GM12878 (cell line): ENCODE data around the gene DBN1. TPM values are rescaled to one million over a fixed set of nuclear protein-coding genes. Genes with fewer than 3 reads are reported as not detected.

Source experiments
- ATAC-seq: fragments of 200-7000 bp; cut with Tn5 transposase; 3 replicates; pipeline ENCODE4 v1.9.1; 2020; ENCODE audit warnings: mild to moderate bottlenecking, moderate library complexity
- BruUV-seq: library from RNA; stranded (reverse); fragments of 400-500 nt; replicated peaks from 2 replicates; lab custom pipeline; 2021; lab: Mats Ljungman, UMichigan
- CTCF ChIA-PET: fragments of 300-600 bp; sonication (Branson Sonifier 250); formaldehyde crosslinking; extraction: SDS; loops from one replicate; lab custom pipeline; 2021; ENCODE audit warnings: inconsistent platforms; lab: Yijun Ruan, JAX
- POLR2A ChIA-PET: fragments of 350-600 bp; formaldehyde crosslinking; extraction: SDS; loops from one replicate; lab custom pipeline; 2021; ENCODE audit warnings: inconsistent platforms; lab: Charles Lee
- RAD21 ChIA-PET: fragments of 300-600 bp; sonication (Branson Sonifier 250); formaldehyde crosslinking; loops from one replicate; lab custom pipeline; 2023; ENCODE audit warnings: antibody characterized with exemption; ENCODE audit not compliant: unreplicated experiment; lab: Charles Lee
- SMC1A ChIA-PET: fragments of 300-600 bp; sonication (Branson Sonifier 250); formaldehyde crosslinking; loops from one replicate; lab custom pipeline; 2023; ENCODE audit not compliant: unreplicated experiment, uncharacterized antibody; lab: Charles Lee
- DNase-seq: peaks from one replicate; pipeline ENCODE4 v3.0.0-alpha.2; 2011; ENCODE audit warnings: low read depth, low spot score
- FAIRE-seq: peaks from 3 replicates; lab custom pipeline; 2011; peaks lifted over from hg19 to GRCh38; lab: Jason Lieb, UNC
- H2AFZ ChIP-seq: 2 replicates; pipeline ENCODE4 v1.6.0; 2011; ENCODE audit warnings: low read depth, low read length, control low read depth; ENCODE audit not compliant: control insufficient read depth
- H3K27ac ChIP-seq: 2 replicates; pipeline ENCODE4 v1.5.1; 2011; ENCODE audit warnings: control low read depth; ENCODE audit not compliant: control insufficient read depth, insufficient read depth
- H3K27me3 ChIP-seq, 2 experiments: replicated peaks in 1 of 2; 2 replicates each; pipeline versions ENCODE4 v1.6.0 to v1.6.1; 2011; ENCODE audit warnings: low read length in 1 of 2; ENCODE audit not compliant: control insufficient read depth in 2 of 2, insufficient read depth in 2 of 2
- H3K36me3 ChIP-seq, 2 experiments: 2 replicates each; pipeline ENCODE4 v1.5.1; 2011; ENCODE audit warnings: low read length in 1 of 2; ENCODE audit not compliant: control insufficient read depth in 2 of 2, insufficient read depth in 2 of 2
- H3K4me1 ChIP-seq: 2 replicates; pipeline ENCODE4 v1.6.1; 2011; ENCODE audit warnings: mild to moderate bottlenecking, low read length, moderate library complexity, mixed read lengths; ENCODE audit not compliant: control insufficient read depth, insufficient read depth
- H3K4me2 ChIP-seq: 2 replicates; pipeline ENCODE4 v1.6.0; 2011; ENCODE audit warnings: control low read depth; ENCODE audit not compliant: control insufficient read depth, insufficient read depth
- H3K4me3 ChIP-seq: fragments of 200-600 bp; sonication (generic); 2 replicates; pipeline ENCODE4 v1.5.1; 2016
- H3K79me2 ChIP-seq: 2 replicates; pipeline ENCODE4 v1.6.0; 2011; ENCODE audit warnings: low read length; ENCODE audit not compliant: control insufficient read depth, insufficient read depth
- H3K9ac ChIP-seq: 2 replicates; pipeline ENCODE4 v1.8.0; 2011; ENCODE audit warnings: low read length, control low read depth, mixed read lengths; ENCODE audit not compliant: control insufficient read depth, insufficient read depth
- H3K9me3 ChIP-seq: replicated peaks from 3 replicates; pipeline ENCODE4 v1.5.1; 2011; ENCODE audit warnings: mild to moderate bottlenecking, low read length; ENCODE audit not compliant: control insufficient read depth, insufficient read depth
- H4K20me1 ChIP-seq: 2 replicates; pipeline ENCODE4 v1.6.0; 2011; ENCODE audit not compliant: control insufficient read depth, insufficient read depth
- BACH1 ChIP-seq: fragments of 450-650 bp; IDR thresholded peaks from 2 replicates; pipeline ENCODE4 v1.6.1; 2017; ENCODE audit warnings: mild to moderate bottlenecking, borderline replicate concordance
- NR2C1 ChIP-seq: fragments of 450-650 bp; IDR thresholded peaks from 2 replicates; pipeline ENCODE4 v1.6.1; 2017; ENCODE audit warnings: antibody characterized with exemption, mild to moderate bottlenecking, moderate library complexity
- NR2C2 ChIP-seq: IDR thresholded peaks from 2 replicates; pipeline ENCODE4 v1.6.1; 2011; ENCODE audit warnings: borderline replicate concordance, low read depth; ENCODE audit not compliant: control insufficient read depth, insufficient read length
- POLR2A ChIP-seq: IDR thresholded peaks from 2 replicates; pipeline ENCODE4 v1.6.1; 2011; ENCODE audit warnings: low read depth, mild to moderate bottlenecking, low read length
- POLR2AphosphoS5 ChIP-seq: IDR thresholded peaks from 2 replicates; pipeline ENCODE4 v1.6.1; 2011; ENCODE audit warnings: mild to moderate bottlenecking, low read length, inconsistent platforms
- RBBP5 ChIP-seq: fragments of 200-600 bp; sonication (generic); conservative IDR thresholded peaks from 2 replicates; pipeline ENCODE4 v1.6.1; 2016
- SIX5 ChIP-seq: IDR thresholded peaks from 2 replicates; pipeline ENCODE4 v1.6.1; 2011; ENCODE audit warnings: mild to moderate bottlenecking, low read depth, low read length, moderate library complexity; ENCODE audit not compliant: severe bottlenecking
- SMC3 ChIP-seq: IDR thresholded peaks from 2 replicates; pipeline ENCODE4 v1.6.1; 2011; ENCODE audit warnings: low read length, improper control_type of control experiment, borderline replicate concordance
- SUPT20H ChIP-seq: IDR thresholded peaks from 2 replicates; pipeline ENCODE4 v1.6.1; 2011; ENCODE audit warnings: low read depth, mild to moderate bottlenecking, low read length, moderate library complexity, borderline replicate concordance; ENCODE audit not compliant: control insufficient read depth
- ZZZ3 ChIP-seq: IDR thresholded peaks from 2 replicates; pipeline ENCODE4 v1.6.1; 2011; ENCODE audit warnings: low read depth; ENCODE audit not compliant: control insufficient read depth, insufficient read length
- WGBS: methylation state at CpG from one replicate; pipeline ENCODE4 v1.1.6; 2016; ENCODE audit warnings: low lambda C conversion rate; ENCODE audit not compliant: insufficient replicate concordance, insufficient coverage; ENCODE audit errors: missing lambda C conversion rate; 5-methylcytosine and 5-hydroxymethylcytosine counted together
- in situ Hi-C: fragments of 300-500 bp; cut with MboI; formaldehyde crosslinking; loops from 9 replicates; pipeline ENCODE4 v1.14.3; 2018; ENCODE audit warnings: mixed read lengths
- intact Hi-C: fragments of 100-400 bp; cut with micrococcal nuclease; formaldehyde crosslinking; loops from one replicate; pipeline ENCODE4 v1.14.2; 2022; ENCODE audit not compliant: unreplicated experiment
- polyA plus RNA-seq, 11 experiments: library from polyadenylated mRNA; depleted of rRNA in 4 of 11; unstranded in 6 of 11; stranded (reverse) in 5 of 11; fragments of >200 nt; fragmentation: Nextera tagmentation in 4 of 11; fragmentation: Illumina TruSeq in 1 of 11; extraction: Ambion mirVana in 4 of 11; extraction: Trizol in 1 of 11; gene quantifications; 1 replicate in 1 of 11; 2 replicates in 10 of 11; pipeline versions ENCODE4 v1.2.1 to v1.2.3, GENCODE V29; 2011 to 2016; ENCODE audit warnings: inconsistent platforms in 2 of 11, missing spikeins in 2 of 11, low read depth in 1 of 11
- total RNA-seq, 4 experiments: library from RNA; depleted of rRNA in 3 of 4; stranded (reverse); fragments of >200 nt in 3 of 4; fragmentation: Illumina TruSeq in 1 of 4; extraction: Trizol in 1 of 4; gene quantifications; 2 replicates each; pipeline versions ENCODE4 v1.2.1 to v1.2.3, GENCODE V29; 2013 to 2021
- TF ChIP-seq, protein P1 (sequence below): fragments of 450-650 bp; IDR thresholded peaks from 2 replicates; pipeline ENCODE4 v1.6.1; 2018; ENCODE audit warnings: mild to moderate bottlenecking, low read depth, moderate library complexity; ENCODE audit not compliant: partially characterized antibody
- TF ChIP-seq, protein P2 (sequence below): IDR thresholded peaks from 2 replicates; pipeline ENCODE4 v1.6.1; 2011; ENCODE audit warnings: mild to moderate bottlenecking, low read depth, low read length, moderate library complexity; ENCODE audit not compliant: insufficient replicate concordance
- TF ChIP-seq, protein P3 (sequence below): fragments of 450-650 bp; IDR thresholded peaks from 2 replicates; pipeline ENCODE4 v1.6.1; 2016; ENCODE audit warnings: mild to moderate bottlenecking
- TF ChIP-seq, protein P4 (sequence below): fragments of 150-350 bp; IDR thresholded peaks from 2 replicates; pipeline ENCODE4 v1.6.1; 2016; ENCODE audit warnings: low read depth, low read length

The DBN1 gene
- total and polyA plus RNA-seq, 10 of the 15 experiments (the other 5 are each of a cell fraction or from before 2014, with no cell fraction given), result 0.18 to 81.0 (median 27.9) TPM

DNA sequence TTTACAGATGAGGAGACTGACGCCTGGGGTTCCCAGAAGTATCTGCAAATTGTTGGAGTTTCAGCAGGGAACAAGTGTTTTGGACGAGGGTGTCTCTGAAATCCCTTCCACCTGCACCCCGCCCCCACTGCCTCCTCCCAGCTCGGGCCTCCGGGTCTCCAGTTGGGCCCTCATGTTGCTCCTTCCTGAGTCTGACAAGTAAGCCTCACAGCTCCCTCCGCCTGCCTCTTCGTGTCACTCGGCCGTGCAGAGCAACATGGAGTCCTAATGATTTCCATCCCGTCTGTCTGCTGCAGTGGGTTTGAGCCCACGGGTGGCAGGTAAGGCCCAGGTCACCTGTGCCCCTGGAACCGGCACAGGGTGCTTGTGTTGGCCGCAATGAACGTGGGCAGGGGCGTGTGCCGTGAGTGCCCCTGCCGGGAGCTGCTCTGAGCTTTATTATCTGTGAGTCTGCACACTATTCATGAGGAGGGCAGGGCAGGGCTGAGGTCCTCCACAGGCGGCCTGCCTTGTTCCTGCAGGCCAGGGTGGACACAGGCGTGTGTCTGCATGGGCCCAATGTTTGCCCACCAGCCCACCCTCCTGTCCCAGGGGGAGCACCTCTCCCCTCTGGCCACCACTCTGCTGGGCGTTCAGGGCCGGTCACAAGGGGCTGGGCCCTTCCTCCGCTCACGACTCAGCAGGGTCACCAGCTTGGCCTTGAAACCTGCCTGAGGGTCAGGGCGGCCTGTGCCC, 30.1 kb upstream of the DBN1 start:
- 87% methylated on average over 24 of the region's 24 CpGs for WGBS
- peaks cover 7 to 19% of the 10 kb centered on the region in 2 experiments; a peak in 3 of 4 replicates for H3K36me3 ChIP-seq
- H3K9ac ChIP-seq, result no peak overlapping the region
- H3K4me3 ChIP-seq, result no peak overlapping the region
- H3K27ac ChIP-seq, result no peak overlapping the region
- SMC1A ChIA-PET, result no interaction called here
- H3K4me1 ChIP-seq, result peaks cover 39% of the 10 kb centered on the region
- no peak for ATAC-seq
- CTCF ChIA-PET, result interaction anchor here (1.5 to 4.6 kb wide), 6 partner anchors 46 to 194 kb away, joined by 6 to 72 read pairs (median 39); partner anchors contain the start of gene MXD3
- H2AFZ ChIP-seq, result no peak overlapping the region
- H4K20me1 ChIP-seq, result no peaks in the 10 kb centered on the region
- in situ Hi-C loops, result no loop called here
- RAD21 ChIA-PET, result interaction anchor here (1.1 to 4.5 kb wide), 4 partner anchors 46 to 113 kb away, joined by 3 to 40 read pairs (median 24); no protein-coding TSS in a partner anchor
- no peak overlapping the region; the same call in 1 of the 2 replicates for H3K4me2 ChIP-seq
- POLR2A ChIA-PET, result interaction anchor here (0.6 to 1.3 kb wide), 5 partner anchors 31 to 76 kb away, joined by 3 to 4 read pairs (median 3); no protein-coding TSS in a partner anchor
- no peaks in the 10 kb centered on the region for H3K27me3 ChIP-seq
- no peak for TF ChIP-seq SUPT20H
- no peak for TF ChIP-seq SMC3
- no peak for TF ChIP-seq RBBP5
- peak; percentile 40; the same call in 1 of the 2 replicates for TF ChIP-seq POLR2AphosphoS5
- TF ChIP-seq POLR2A, result peak; percentile 38
- TF ChIP-seq, protein P1, sequence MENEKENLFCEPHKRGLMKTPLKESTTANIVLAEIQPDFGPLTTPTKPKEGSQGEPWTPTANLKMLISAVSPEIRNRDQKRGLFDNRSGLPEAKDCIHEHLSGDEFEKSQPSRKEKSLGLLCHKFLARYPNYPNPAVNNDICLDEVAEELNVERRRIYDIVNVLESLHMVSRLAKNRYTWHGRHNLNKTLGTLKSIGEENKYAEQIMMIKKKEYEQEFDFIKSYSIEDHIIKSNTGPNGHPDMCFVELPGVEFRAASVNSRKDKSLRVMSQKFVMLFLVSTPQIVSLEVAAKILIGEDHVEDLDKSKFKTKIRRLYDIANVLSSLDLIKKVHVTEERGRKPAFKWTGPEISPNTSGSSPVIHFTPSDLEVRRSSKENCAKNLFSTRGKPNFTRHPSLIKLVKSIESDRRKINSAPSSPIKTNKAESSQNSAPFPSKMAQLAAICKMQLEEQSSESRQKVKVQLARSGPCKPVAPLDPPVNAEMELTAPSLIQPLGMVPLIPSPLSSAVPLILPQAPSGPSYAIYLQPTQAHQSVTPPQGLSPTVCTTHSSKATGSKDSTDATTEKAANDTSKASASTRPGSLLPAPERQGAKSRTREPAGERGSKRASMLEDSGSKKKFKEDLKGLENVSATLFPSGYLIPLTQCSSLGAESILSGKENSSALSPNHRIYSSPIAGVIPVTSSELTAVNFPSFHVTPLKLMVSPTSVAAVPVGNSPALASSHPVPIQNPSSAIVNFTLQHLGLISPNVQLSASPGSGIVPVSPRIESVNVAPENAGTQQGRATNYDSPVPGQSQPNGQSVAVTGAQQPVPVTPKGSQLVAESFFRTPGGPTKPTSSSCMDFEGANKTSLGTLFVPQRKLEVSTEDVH, result peak; percentile 26
- no peak for TF ChIP-seq SIX5
- TF ChIP-seq, protein P2, sequence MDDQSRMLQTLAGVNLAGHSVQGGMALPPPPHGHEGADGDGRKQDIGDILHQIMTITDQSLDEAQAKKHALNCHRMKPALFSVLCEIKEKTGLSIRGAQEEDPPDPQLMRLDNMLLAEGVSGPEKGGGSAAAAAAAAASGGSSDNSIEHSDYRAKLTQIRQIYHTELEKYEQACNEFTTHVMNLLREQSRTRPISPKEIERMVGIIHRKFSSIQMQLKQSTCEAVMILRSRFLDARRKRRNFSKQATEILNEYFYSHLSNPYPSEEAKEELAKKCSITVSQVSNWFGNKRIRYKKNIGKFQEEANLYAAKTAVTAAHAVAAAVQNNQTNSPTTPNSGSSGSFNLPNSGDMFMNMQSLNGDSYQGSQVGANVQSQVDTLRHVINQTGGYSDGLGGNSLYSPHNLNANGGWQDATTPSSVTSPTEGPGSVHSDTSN, result no peak
- no peak for TF ChIP-seq NR2C1
- 0 out of 2 replicates have a peak, but pooled peaks have one; percentile 21 for TF ChIP-seq BACH1
- TF ChIP-seq NR2C2, result no peak
- TF ChIP-seq, protein P3, sequence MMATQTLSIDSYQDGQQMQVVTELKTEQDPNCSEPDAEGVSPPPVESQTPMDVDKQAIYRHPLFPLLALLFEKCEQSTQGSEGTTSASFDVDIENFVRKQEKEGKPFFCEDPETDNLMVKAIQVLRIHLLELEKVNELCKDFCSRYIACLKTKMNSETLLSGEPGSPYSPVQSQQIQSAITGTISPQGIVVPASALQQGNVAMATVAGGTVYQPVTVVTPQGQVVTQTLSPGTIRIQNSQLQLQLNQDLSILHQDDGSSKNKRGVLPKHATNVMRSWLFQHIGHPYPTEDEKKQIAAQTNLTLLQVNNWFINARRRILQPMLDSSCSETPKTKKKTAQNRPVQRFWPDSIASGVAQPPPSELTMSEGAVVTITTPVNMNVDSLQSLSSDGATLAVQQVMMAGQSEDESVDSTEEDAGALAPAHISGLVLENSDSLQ, result no peak
- TF ChIP-seq ZZZ3, result no peak
- TF ChIP-seq, protein P4, sequence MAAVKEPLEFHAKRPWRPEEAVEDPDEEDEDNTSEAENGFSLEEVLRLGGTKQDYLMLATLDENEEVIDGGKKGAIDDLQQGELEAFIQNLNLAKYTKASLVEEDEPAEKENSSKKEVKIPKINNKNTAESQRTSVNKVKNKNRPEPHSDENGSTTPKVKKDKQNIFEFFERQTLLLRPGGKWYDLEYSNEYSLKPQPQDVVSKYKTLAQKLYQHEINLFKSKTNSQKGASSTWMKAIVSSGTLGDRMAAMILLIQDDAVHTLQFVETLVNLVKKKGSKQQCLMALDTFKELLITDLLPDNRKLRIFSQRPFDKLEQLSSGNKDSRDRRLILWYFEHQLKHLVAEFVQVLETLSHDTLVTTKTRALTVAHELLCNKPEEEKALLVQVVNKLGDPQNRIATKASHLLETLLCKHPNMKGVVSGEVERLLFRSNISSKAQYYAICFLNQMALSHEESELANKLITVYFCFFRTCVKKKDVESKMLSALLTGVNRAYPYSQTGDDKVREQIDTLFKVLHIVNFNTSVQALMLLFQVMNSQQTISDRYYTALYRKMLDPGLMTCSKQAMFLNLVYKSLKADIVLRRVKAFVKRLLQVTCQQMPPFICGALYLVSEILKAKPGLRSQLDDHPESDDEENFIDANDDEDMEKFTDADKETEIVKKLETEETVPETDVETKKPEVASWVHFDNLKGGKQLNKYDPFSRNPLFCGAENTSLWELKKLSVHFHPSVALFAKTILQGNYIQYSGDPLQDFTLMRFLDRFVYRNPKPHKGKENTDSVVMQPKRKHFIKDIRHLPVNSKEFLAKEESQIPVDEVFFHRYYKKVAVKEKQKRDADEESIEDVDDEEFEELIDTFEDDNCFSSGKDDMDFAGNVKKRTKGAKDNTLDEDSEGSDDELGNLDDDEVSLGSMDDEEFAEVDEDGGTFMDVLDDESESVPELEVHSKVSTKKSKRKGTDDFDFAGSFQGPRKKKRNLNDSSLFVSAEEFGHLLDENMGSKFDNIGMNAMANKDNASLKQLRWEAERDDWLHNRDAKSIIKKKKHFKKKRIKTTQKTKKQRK, result no peak
- no TSS peak for BruUV-seq
- no peaks in the 10 kb centered on the region for H3K9me3 ChIP-seq
- intact Hi-C loops, result loop anchor here (5.0 to 10.0 kb wide), 2 partner anchors 191 to 389 kb away; partner anchors contain the start of gene MXD3
- H3K79me2 ChIP-seq, result peaks cover 16% of the 10 kb centered on the region
- no peak for FAIRE-seq
- no peak for DNase-seq
